K562 (cell line): ENCODE results near the gene SFT2D2. TPM values are rescaled to one million over a fixed set of nuclear protein-coding genes. Genes with fewer than 3 reads are reported as not detected.

Experiments
- ARID2 ChIP-seq: fragments of 450-650 bp; IDR thresholded peaks from 2 replicates; pipeline ENCODE4 v1.6.1; 2017; ENCODE audit warnings: antibody characterized with exemption, mild to moderate bottlenecking
- ELF4 ChIP-seq: fragments of 450-650 bp; formaldehyde crosslinking; IDR thresholded peaks from 2 replicates; pipeline ENCODE4 v1.4.0; 2022; ENCODE audit warnings: missing genetic modification characterization
- GABPA ChIP-seq: fragments of 200-800 bp; sonication (Bioruptor generic); conservative IDR thresholded peaks from 2 replicates; pipeline ENCODE4 v1.6.1; 2016; ENCODE audit warnings: low read depth, missing genetic modification characterization, missing compliant biosample characterization
- GTF2E2 ChIP-seq: fragments of 200-800 bp; sonication (Bioruptor generic); IDR thresholded peaks from 2 replicates; pipeline ENCODE4 v1.6.1; 2016; ENCODE audit warnings: missing genetic modification characterization, missing compliant biosample characterization
- HMGXB4 ChIP-seq: sonication (generic); formaldehyde crosslinking; IDR thresholded peaks from 2 replicates; pipeline ENCODE4 v1.8.1; 2023; ENCODE audit warnings: mild to moderate bottlenecking, missing genetic modification reagents
- JUND ChIP-seq, 2 experiments: IDR thresholded peaks; 2 replicates in 1 of 2; 3 replicates in 1 of 2; pipeline ENCODE4 v1.6.1; 2011; ENCODE audit warnings: borderline replicate concordance in 2 of 2, low read depth in 2 of 2, low read length in 2 of 2, improper control_type of control experiment in 1 of 2, missing biosample characterization in 1 of 2, missing genetic modification characterization in 1 of 2, missing genetic modification reagents in 1 of 2
- PBX2 ChIP-seq, 2 experiments: IDR thresholded peaks in 1 of 2; conservative IDR thresholded peaks in 1 of 2; 2 replicates each; pipeline ENCODE4 v1.6.1; 2016; ENCODE audit warnings: low read depth in 2 of 2, mild to moderate bottlenecking in 1 of 2, missing compliant biosample characterization in 1 of 2, missing genetic modification characterization in 1 of 2, moderate library complexity in 1 of 2
- PTBP1 ChIP-seq: fragments of 200-400 bp; formaldehyde crosslinking; IDR thresholded peaks from 2 replicates; pipeline ENCODE4 v1.6.1; 2017; ENCODE audit warnings: low read depth, low read length
- PURB ChIP-seq: sonication (generic); formaldehyde crosslinking; IDR thresholded peaks from 2 replicates; pipeline ENCODE4 v1.9.0; 2021; ENCODE audit warnings: low read depth, mild to moderate bottlenecking, missing genetic modification reagents
- RBM22 ChIP-seq: fragments of 200-400 bp; formaldehyde crosslinking; IDR thresholded peaks from 2 replicates; pipeline ENCODE4 v1.6.1; 2018; ENCODE audit warnings: low read length, low read depth; ENCODE audit not compliant: poor library complexity, severe bottlenecking
- RHOXF2B ChIP-seq: fragments of 250-450 bp; sonication (Bioruptor Pico); conservative IDR thresholded peaks from 2 replicates; pipeline ENCODE4 v1.5.1; 2021
- RUNX1 ChIP-seq: sonication (generic); IDR thresholded peaks from 2 replicates; pipeline ENCODE4 v1.6.1; 2016; ENCODE audit warnings: antibody characterized with exemption, low read depth
- TFE3 ChIP-seq: fragments of 450-650 bp; formaldehyde crosslinking; IDR thresholded peaks from 2 replicates; pipeline ENCODE4 v1.4.0; 2020; ENCODE audit warnings: mild to moderate bottlenecking, mixed read lengths
- TSC22D4 ChIP-seq: fragments of 450-650 bp; IDR thresholded peaks from 2 replicates; pipeline ENCODE4 v1.6.1; 2016; ENCODE audit warnings: missing genetic modification characterization, missing biosample characterization, control low read depth
- YY1 ChIP-seq, 3 experiments: IDR thresholded peaks; 2 replicates each; pipeline ENCODE4 v1.6.1; 2011; ENCODE audit warnings: low read length in 2 of 3, mild to moderate bottlenecking in 2 of 3, moderate library complexity in 2 of 3, borderline replicate concordance in 1 of 3, control low read depth in 1 of 3, low read depth in 1 of 3; ENCODE audit not compliant: insufficient read depth in 3 of 3, insufficient replicate concordance in 2 of 3, control insufficient read depth in 1 of 3, insufficient read length in 1 of 3; ENCODE audit errors: extremely low read depth in 1 of 3
- ZNF277 ChIP-seq: fragments of 250-450 bp; sonication (Bioruptor Pico); IDR thresholded peaks from 2 replicates; pipeline ENCODE4 v1.8.0; 2022; ENCODE audit warnings: inconsistent platforms, mild to moderate bottlenecking, moderate library complexity, borderline replicate concordance
- ZNF354B ChIP-seq: fragments of 250-450 bp; sonication (Bioruptor Pico); IDR thresholded peaks from 2 replicates; pipeline ENCODE4 v1.4.0; 2020
- ZNF77 ChIP-seq: fragments of 250-450 bp; sonication (Bioruptor Pico); IDR thresholded peaks from 2 replicates; pipeline ENCODE4 v1.5.0; 2020
- ZSCAN32 ChIP-seq: fragments of 450-650 bp; formaldehyde crosslinking; IDR thresholded peaks from 2 replicates; pipeline ENCODE4 v1.4.0; 2020; ENCODE audit warnings: mild to moderate bottlenecking, moderate library complexity
- polyA plus RNA-seq, 8 experiments: library from polyadenylated mRNA; depleted of rRNA in 4 of 8; stranded (reverse) in 5 of 8; unstranded in 3 of 8; fragments of >200 nt; fragmentation: Nextera tagmentation in 2 of 8; fragmentation: Illumina TruSeq in 1 of 8; extraction: Ambion mirVana in 2 of 8; extraction: Trizol in 1 of 8; gene quantifications; 2 replicates each; pipeline versions ENCODE4 v1.2.1 to v1.2.3, GENCODE V29; 2011 to 2014; ENCODE audit warnings: inconsistent platforms in 1 of 8, missing spikeins in 1 of 8
- total RNA-seq, 7 experiments: library from RNA; depleted of rRNA in 6 of 7; stranded (reverse); fragments of >200 nt in 6 of 7; fragmentation: Illumina TruSeq in 2 of 7; extraction: Trizol in 2 of 7; gene quantifications; 2 replicates each; pipeline versions ENCODE4 v1.2.1 to v1.2.3, GENCODE V29; 2011 to 2021; ENCODE audit warnings: low replicate concordance in 1 of 7

The SFT2D2 gene
- total and polyA plus RNA-seq, 9 of the 15 experiments (the other 6 are each of a cell fraction or from before 2014, with no cell fraction given), result 3.4 to 50.1 (median 21.6) TPM

GRCh38 chr1:168288311-168289052 lies 62.7 kb downstream of the SFT2D2 start (continued):
- TF ChIP-seq PTBP1 (no peak), PBX2 (CRISPR knock-in tag; IDR thresholded peaks at IDR 0.05; ENCODE audit: low read depth) (no peak), PBX2 (tag; conservative IDR thresholded peaks at IDR 0.05; ENCODE audit: low read depth) (0 out of 2 replicates have a peak, but pooled peaks have one; percentile 52), TSC22D4 (no peak), TFE3 (CRISPR knock-in tag) (no peak), ZNF354B (CRISPR knock-in tag) (no peak), JUND (IDR thresholded peaks at IDR 0.05; ENCODE audit: borderline replicate concordance, low read depth, low read length) (peak; percentile 35), JUND (tag; IDR thresholded peaks at IDR 0.05; ENCODE audit: borderline replicate concordance, low read depth, low read length) (peak; percentile 79), ZNF277 (CRISPR knock-in tag) (no peak), ELF4 (CRISPR knock-in tag) (peak; percentile 26; the same call in 1 of the 2 replicates), HMGXB4 (CRISPR knock-in tag) (no peak), GTF2E2 (tag) (no peak), PURB (CRISPR knock-in tag) (no peak), YY1 (IDR thresholded peaks at IDR 0.05; ENCODE audit: borderline replicate concordance in 1 of 3, control insufficient read depth in 1 of 3, extremely low read depth in 1 of 3, insufficient read depth in 3 of 3, insufficient read length in 1 of 3, insufficient replicate concordance in 2 of 3, low read depth in 1 of 3, low read length in 2 of 3) (no peak), RHOXF2B (CRISPR knock-in tag) (no peak), ZSCAN32 (CRISPR knock-in tag) (peak; percentile 45; the same call in 1 of the 2 replicates), ARID2 (no peak), GABPA (tag) (no peak; the same call in 1 of the 2 replicates), RBM22 (no peak), RUNX1 (peak; percentile 78; the same call in 1 of the 2 replicates), ZNF77 (CRISPR knock-in tag) (no peak)
